Raji (cell line): ENCODE results near the gene B3GNT7.

Experiments used
- POLR2A ChIP-seq: IDR thresholded peaks from 2 replicates; pipeline ENCODE4 v1.6.1; 2011; ENCODE audit warnings: low read depth, low read length, control low read depth; ENCODE audit not compliant: insufficient read depth

B3GNT7 gene

DNA sequence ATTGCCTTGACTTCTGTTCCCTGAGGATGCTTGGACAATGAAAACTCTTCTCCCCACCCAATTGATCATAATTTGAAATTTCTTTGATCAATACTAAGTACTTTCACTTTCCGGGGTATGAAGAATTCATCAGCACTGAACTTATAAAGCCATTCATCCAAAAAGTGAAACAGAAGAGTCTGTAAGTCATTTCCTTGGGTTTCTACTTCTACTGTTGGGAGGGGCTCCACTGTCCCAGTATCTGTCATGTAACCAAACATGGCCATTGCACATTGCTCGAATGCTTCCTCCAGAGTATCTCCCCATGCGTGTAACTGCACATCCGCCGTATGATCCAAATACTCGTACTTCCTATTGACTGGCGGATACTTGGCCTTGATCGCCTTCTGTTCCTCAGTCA lies 38.5 kb downstream of the B3GNT7 start:
- TF ChIP-seq POLR2A = no peak

DNA sequence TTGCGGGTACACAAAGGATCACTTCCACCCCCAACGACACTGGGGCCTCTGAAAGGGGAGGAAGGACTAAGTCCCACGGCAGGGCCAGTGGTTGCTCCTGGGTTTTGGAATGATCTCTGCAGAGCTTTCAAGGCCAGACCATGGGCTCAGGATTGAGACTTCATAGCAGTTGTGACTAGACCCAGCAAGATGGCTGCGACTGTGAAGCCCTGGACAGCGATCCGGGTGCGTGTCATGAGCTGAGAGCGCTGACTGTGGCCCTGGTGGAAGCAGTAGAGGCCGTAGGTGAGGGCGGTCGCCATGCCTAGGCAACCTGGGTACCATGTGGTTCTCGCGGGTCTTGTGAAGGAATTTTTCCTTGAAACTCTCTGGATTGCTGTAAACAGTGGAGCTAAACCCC lies 41.4 kb downstream of the B3GNT7 start:
- TF ChIP-seq POLR2A = no peak

DNA sequence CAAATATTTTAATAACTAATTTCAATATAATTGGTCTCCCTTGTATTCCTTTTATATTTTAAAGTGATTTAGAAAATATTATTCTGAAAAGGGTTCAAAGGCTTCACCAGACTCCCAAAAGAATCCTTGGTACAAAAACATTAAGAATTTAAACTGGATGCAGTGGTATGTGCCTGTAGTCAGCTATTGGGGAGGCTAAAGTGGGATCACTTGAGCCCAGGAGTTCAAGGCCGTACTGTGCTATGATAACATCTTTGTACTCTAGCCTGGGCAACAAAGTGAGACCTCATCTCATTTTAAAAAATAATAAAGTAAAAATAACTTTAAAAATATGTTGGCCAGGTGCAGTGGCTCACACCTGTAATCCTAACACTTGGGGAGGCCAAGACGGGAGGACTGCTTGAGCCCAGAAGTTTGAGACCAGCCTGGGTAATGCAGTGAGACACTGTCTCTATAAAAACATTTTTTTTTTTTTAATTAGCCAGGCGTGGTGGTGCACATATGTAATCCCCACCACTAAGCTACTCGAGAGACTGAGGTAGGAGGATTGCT lies 54.1 kb downstream of the B3GNT7 start:
- TF ChIP-seq POLR2A = no peak

DNA sequence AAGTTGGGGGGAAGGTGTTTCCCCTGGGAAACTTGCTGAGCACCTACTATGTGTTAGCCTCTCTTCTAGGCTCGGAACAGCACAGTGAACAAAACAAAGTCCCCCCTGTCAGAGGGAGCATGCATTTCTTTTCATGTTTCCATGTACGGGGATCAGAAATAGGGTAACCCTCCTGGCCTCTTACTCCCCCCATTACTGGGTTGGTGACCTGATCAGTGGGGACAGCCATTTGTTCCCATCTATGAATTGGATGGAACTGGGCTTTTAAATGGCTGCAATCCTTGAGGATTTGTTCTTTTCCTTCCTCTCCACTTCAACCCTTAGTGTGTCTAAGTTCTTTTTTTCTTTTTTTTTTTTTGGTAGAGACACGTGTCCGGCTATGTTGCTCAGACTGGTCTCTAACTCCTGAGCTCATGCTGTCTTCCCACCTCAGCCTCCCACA lies 55.1 kb downstream of the B3GNT7 start:
- TF ChIP-seq POLR2A = no peak
